ENCODE data around the gene VMA21. TPM values are rescaled to one million over a fixed set of nuclear protein-coding genes. Genes with fewer than 3 reads are reported as not detected.
A peak's percentile ranks its signal among the peaks of the same experiment; 100 is the strongest.

Gene VMA21
- total and polyA plus RNA-seq, 11 donors = 5.7 to 25.8 (median 18.8) TPM

DNA sequence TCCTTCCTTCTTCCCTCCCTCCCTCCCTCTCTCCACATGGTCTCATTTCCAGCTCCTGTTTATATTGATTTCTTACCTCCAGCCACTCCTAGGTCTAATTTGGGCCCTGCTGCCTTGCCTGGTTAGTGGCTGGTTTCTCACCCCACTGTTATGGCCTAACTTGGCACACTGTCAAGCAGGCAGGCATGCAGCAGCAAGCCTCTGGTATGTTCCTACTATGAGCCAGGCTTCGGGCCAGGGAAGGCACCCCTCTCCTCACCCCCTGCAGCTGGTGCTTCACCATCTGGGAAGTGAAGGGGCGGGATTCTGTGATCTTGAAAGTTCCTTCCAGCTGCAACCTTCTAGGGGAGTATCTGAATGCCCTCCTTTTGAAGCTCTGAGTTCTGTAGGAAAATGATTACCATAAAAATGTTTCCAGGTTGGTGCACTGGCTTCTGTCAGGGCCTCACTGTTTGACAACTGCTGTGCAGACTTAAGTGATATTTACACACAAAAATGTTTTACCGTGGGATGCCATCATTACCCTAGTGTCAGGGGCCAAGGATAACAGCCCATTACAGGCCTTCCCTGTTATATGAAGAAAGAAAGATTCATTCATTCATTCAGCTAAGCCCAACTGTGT, 10.1 kb upstream of the VMA21 start:
- no peaks in the 10 kb centered on the region for H3K27me3 ChIP-seq
- no peak overlapping the region for H3K4me3 ChIP-seq
- WGBS, 4 donors = 41 to 51% (median 51%) methylated on average over 3 of the region's 3 CpGs
- no peak for TF ChIP-seq POLR2A (IDR thresholded peaks at IDR 0.05)
- TF ChIP-seq, protein P1, sequence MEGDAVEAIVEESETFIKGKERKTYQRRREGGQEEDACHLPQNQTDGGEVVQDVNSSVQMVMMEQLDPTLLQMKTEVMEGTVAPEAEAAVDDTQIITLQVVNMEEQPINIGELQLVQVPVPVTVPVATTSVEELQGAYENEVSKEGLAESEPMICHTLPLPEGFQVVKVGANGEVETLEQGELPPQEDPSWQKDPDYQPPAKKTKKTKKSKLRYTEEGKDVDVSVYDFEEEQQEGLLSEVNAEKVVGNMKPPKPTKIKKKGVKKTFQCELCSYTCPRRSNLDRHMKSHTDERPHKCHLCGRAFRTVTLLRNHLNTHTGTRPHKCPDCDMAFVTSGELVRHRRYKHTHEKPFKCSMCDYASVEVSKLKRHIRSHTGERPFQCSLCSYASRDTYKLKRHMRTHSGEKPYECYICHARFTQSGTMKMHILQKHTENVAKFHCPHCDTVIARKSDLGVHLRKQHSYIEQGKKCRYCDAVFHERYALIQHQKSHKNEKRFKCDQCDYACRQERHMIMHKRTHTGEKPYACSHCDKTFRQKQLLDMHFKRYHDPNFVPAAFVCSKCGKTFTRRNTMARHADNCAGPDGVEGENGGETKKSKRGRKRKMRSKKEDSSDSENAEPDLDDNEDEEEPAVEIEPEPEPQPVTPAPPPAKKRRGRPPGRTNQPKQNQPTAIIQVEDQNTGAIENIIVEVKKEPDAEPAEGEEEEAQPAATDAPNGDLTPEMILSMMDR (IDR thresholded peaks at IDR 0.05) = no peak
- no peaks in the 10 kb centered on the region for H3K36me3 ChIP-seq
- intact Hi-C loops (cut with DNase I) = no loop called here
- DNase-seq = peak in 3 of 5 donors; percentile 27 to 46 (median 35)
- H3K4me1 ChIP-seq = no peaks in the 10 kb centered on the region
- H3K27ac ChIP-seq = peak overlapping the region in 1 of 12 donors; percentile 34
- peak in 1 of 4 donors; percentile 85 for ATAC-seq
- no peaks in the 10 kb centered on the region for H3K9me3 ChIP-seq

DNA sequence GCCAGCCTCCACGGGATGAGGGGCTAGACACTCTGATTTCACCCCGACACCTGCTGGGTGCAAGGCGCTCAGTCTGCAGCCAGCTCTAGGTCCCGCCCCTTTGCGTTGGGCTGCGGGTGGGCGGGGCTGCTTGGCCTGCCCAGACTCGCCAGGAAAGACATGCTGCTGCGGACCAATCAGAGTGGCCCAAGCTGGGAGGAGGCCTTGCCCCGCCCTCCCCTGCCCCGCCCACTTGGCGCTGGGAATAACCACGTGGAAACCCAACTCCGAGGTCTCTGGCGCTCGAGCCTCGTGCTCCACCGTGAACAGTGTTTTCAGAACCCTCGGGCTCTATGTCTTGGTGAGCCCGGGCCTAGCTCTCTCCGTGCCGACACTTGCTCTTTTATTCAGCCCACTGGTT, 5.3 kb upstream of the VMA21 start:
- peaks cover 0 to 12% (median 7%) of the 10 kb centered on the region in 12 donors for H3K4me1 ChIP-seq
- H3K4me3 ChIP-seq = no peak overlapping the region
- intact Hi-C loops (cut with DNase I) = loop anchor here in 1 of 10 donors (10.0 kb wide), 1 partner anchor 487 kb away; no protein-coding TSS in a partner anchor
- H3K27ac ChIP-seq = no peak overlapping the region
- H3K9me3 ChIP-seq = no peaks in the 10 kb centered on the region
- 85 to 96% (median 92%) methylated on average over 20 to 22 of the region's 22 CpGs for WGBS, 4 donors
- ATAC-seq (no peak), DNase-seq (no peak)
- H3K27me3 ChIP-seq = no peaks in the 10 kb centered on the region
- H3K36me3 ChIP-seq = no peaks in the 10 kb centered on the region
- TF ChIP-seq, protein P1 (IDR thresholded peaks at IDR 0.05) = no peak
- no peak for TF ChIP-seq POLR2A (IDR thresholded peaks at IDR 0.05)

DNA sequence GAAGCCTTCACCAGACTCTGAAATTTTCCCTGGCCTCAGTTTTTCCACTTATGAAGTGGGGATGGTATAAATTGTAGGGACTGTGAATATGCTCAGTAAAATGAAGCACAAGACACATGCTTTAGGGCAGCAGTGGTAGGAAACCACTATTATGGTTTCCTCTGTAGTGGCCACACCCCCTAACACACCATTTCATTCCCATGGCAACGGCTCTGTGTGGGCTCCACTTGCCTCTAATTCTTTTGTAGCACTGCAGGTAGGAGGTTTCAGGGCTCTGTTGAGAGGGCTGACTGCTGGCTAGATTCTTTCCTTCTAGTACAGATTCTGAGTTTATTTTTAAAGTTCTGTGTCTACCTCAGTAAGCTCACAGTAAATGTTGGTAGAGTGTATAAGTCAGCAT, 3.5 kb upstream of the VMA21 start:
- H3K9me3 ChIP-seq = no peaks in the 10 kb centered on the region
- no peak for TF ChIP-seq POLR2A (IDR thresholded peaks at IDR 0.05)
- TF ChIP-seq, protein P1 (IDR thresholded peaks at IDR 0.05) = no peak
- ATAC-seq (no peak), DNase-seq (no peak)
- H3K4me1 ChIP-seq = peaks cover 0 to 13% (median 8%) of the 10 kb centered on the region in 12 donors
- no peak overlapping the region for H3K4me3 ChIP-seq
- H3K36me3 ChIP-seq = no peaks in the 10 kb centered on the region
- no peak overlapping the region for H3K27ac ChIP-seq
- intact Hi-C loops (cut with DNase I) = loop anchor here in 1 of 10 donors (10.0 kb wide), 1 partner anchor 489 kb away; no protein-coding TSS in a partner anchor
- H3K27me3 ChIP-seq = no peaks in the 10 kb centered on the region
- WGBS, 4 donors = 44 to 68% (median 56%) methylated on average over 1 of the region's 1 CpG

DNA sequence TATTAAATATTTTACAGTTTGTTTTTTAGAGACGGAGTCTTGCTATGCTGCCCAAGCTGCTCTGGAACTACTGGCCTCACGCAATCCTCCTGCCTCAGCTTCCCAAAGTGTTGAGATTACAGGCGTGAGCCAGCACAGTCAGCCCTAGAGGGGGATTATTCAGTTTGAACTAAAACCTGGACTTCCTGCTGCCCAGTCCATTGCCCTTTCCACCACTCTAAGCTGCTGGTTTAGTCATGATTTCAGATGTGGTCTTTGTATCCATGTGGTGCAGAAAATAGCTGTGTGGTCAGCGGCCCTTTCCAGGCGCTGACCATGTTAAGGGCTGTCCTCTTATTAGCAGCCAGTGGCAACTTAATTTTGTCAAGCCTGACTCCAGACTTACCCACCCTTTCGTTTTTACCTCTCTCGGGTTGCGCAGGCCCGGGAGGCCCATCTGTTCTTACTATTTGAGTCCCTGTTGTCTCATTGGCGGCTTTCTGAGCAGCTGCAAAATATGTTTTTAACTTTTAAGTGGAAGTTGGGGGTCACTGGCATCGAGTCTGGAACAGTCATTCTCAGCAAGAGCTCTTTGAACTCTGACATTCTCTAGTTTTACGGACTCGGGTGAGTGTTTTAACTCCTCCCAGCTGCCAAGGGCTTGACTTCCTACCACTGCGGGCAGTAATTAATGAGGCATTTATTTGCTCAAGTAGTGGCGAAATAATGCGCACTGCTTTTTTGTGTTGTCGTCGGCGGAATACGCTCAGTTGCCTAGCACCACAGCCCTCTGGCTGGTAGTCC, 773 bp upstream of the VMA21 start:
- peak in 1 of 5 donors; percentile 24 for DNase-seq
- H3K4me1 ChIP-seq = peaks cover 0 to 21% (median 8%) of the 10 kb centered on the region in 12 donors
- no peaks in the 10 kb centered on the region for H3K36me3 ChIP-seq
- H3K27me3 ChIP-seq = no peaks in the 10 kb centered on the region
- TF ChIP-seq POLR2A (IDR thresholded peaks at IDR 0.05) = no peak
- H3K27ac ChIP-seq = peak overlapping the region; percentile 82 to 96 (median 91)
- peak in 3 of 4 donors; percentile 7 to 58 (median 21) for ATAC-seq
- no peaks in the 10 kb centered on the region for H3K9me3 ChIP-seq
- WGBS, 4 donors = 20 to 51% (median 35%) methylated on average over 20 of the region's 20 CpGs
- H3K4me3 ChIP-seq = peak overlapping the region; percentile 50 to 91 (median 77)
- intact Hi-C loops (cut with DNase I) = loop anchor here in 1 of 10 donors (10.0 kb wide), 1 partner anchor 491 kb away; no protein-coding TSS in a partner anchor
